Measurements from ENCODE around the gene S100A2.

DNA sequence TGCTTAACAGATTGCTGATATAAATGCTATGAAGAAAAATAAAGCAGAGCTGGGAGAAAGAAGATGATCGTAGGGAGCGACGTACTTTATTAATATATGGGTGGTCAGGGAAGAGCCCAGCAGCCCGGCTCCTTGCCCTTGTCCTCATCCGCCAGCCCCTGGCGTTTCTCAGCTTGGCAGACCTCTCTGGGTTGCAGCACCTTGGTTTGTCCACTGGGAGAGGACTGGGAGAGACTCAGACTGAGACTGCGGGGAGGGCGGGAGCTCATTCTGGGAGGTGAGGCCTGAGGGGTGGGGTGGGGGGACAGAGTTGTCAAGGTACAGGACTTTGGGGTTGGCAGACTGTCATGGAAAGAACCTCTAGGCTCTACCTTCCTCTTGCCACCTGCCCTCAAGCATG lies 13.3 kb downstream of the S100A2 start:
- TF ChIP-seq, protein P1, sequence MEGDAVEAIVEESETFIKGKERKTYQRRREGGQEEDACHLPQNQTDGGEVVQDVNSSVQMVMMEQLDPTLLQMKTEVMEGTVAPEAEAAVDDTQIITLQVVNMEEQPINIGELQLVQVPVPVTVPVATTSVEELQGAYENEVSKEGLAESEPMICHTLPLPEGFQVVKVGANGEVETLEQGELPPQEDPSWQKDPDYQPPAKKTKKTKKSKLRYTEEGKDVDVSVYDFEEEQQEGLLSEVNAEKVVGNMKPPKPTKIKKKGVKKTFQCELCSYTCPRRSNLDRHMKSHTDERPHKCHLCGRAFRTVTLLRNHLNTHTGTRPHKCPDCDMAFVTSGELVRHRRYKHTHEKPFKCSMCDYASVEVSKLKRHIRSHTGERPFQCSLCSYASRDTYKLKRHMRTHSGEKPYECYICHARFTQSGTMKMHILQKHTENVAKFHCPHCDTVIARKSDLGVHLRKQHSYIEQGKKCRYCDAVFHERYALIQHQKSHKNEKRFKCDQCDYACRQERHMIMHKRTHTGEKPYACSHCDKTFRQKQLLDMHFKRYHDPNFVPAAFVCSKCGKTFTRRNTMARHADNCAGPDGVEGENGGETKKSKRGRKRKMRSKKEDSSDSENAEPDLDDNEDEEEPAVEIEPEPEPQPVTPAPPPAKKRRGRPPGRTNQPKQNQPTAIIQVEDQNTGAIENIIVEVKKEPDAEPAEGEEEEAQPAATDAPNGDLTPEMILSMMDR (IDR thresholded peaks at IDR 0.05): no peak
- no peak for TF ChIP-seq POLR2AphosphoS5 (IDR thresholded peaks at IDR 0.05)
